Measurements from ENCODE around the gene RCAN2. TPM values are rescaled to one million over a fixed set of nuclear protein-coding genes. Genes with fewer than 3 reads are reported as not detected.
A peak's percentile ranks its signal among the peaks of the same experiment; 100 is the strongest.
"Not testable (repeated sequence)": the region's sequence is repeated elsewhere in the genome, so short reads cannot be mapped to it uniquely, and the experiment has no call there.

Gene RCAN2
- total RNA-seq, 1 donor from 2014 or later: 3.6 TPM

DNA sequence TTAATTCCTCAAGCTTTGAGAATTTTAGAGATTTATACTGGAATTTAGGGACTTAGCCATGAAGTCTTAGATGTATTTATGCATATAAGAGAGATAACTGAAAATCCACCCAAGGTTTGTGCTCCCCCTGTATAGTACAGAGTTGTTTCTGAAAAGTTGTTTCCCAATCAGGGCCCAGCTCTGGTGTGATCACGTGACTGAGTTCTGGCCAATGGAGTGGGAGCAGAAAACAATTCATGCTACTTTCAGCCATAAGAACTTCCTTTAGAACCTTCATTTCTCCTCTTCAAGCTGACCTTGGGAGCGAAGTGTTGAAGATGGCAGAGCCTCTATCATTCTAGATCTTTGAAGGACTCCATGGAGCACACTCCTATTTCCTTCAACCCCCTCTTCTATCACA is 151.0 kb downstream of the RCAN2 start:
- DNase-seq (ENCODE audit: low read depth, low spot score): no peak
- H3K4me3 Mint-ChIP-seq: no peak overlapping the region
- no peak overlapping the region for H3K27ac Mint-ChIP-seq (ENCODE audit: unreplicated experiment)
- H3K9me3 Mint-ChIP-seq: peaks cover 3% of the 10 kb centered on the region
- no peaks in the 10 kb centered on the region for H3K27me3 Mint-ChIP-seq (ENCODE audit: low read depth)
- TF ChIP-seq, protein P1, sequence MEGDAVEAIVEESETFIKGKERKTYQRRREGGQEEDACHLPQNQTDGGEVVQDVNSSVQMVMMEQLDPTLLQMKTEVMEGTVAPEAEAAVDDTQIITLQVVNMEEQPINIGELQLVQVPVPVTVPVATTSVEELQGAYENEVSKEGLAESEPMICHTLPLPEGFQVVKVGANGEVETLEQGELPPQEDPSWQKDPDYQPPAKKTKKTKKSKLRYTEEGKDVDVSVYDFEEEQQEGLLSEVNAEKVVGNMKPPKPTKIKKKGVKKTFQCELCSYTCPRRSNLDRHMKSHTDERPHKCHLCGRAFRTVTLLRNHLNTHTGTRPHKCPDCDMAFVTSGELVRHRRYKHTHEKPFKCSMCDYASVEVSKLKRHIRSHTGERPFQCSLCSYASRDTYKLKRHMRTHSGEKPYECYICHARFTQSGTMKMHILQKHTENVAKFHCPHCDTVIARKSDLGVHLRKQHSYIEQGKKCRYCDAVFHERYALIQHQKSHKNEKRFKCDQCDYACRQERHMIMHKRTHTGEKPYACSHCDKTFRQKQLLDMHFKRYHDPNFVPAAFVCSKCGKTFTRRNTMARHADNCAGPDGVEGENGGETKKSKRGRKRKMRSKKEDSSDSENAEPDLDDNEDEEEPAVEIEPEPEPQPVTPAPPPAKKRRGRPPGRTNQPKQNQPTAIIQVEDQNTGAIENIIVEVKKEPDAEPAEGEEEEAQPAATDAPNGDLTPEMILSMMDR (conservative IDR thresholded peaks at IDR 0.05): no peak
- no peaks in the 10 kb centered on the region for H3K4me1 Mint-ChIP-seq
- no peaks in the 10 kb centered on the region for H3K36me3 Mint-ChIP-seq (ENCODE audit: low read depth)

DNA sequence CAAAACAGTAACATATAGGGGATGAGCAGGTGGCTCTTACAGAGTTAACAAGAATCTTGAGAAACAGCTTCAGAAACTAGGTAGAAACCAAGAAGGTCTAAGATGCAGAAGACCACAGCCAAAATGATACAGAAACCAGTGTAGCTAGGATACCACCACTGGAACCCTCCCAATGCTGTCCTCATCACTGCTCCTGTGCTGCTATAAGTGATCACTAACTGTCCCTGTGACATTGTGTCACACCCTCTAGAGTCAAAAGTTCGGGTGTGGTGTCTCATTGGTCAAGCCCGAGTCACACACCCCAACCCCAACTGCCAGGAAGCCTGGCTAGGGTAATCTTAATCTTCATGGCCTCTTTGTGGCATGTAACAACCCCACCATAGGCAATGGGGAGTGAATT is 153.1 kb downstream of the RCAN2 start:
- Mint-ChIP-seq H3K4me1 (no peaks in the 10 kb centered on the region), H3K4me3 (no peak overlapping the region), H3K36me3 (ENCODE audit: low read depth) (no peaks in the 10 kb centered on the region), H3K9me3 (no peaks in the 10 kb centered on the region), H3K27ac (ENCODE audit: unreplicated experiment) (no peak overlapping the region), H3K27me3 (ENCODE audit: low read depth) (no peaks in the 10 kb centered on the region)
- TF ChIP-seq, protein P1 (conservative IDR thresholded peaks at IDR 0.05): no peak
- no peak for DNase-seq (ENCODE audit: low read depth, low spot score)

- H3K9me3 Mint-ChIP-seq: no peaks in the 10 kb centered on the region
- no peak overlapping the region for H3K4me3 Mint-ChIP-seq
- no peak for DNase-seq (ENCODE audit: low read depth, low spot score)
- H3K36me3 Mint-ChIP-seq (ENCODE audit: low read depth): no peaks in the 10 kb centered on the region
- H3K27me3 Mint-ChIP-seq (ENCODE audit: low read depth): no peaks in the 10 kb centered on the region
- TF ChIP-seq, protein P1 (conservative IDR thresholded peaks at IDR 0.05): no peak
- H3K27ac Mint-ChIP-seq (ENCODE audit: unreplicated experiment): peak overlapping the region; percentile 51
- no peaks in the 10 kb centered on the region for H3K4me1 Mint-ChIP-seq
These were observed 156.8 kb downstream of the RCAN2 start for GRCh38 chr6:46334442-46334841.

GRCh38 chr6:46333481-46333880 is 157.8 kb downstream of the RCAN2 start:
- H3K4me3 Mint-ChIP-seq: no peak overlapping the region
- TF ChIP-seq, protein P1 (conservative IDR thresholded peaks at IDR 0.05): no peak
- no peaks in the 10 kb centered on the region for H3K9me3 Mint-ChIP-seq
- H3K4me1 Mint-ChIP-seq: no peaks in the 10 kb centered on the region
- no peaks in the 10 kb centered on the region for H3K36me3 Mint-ChIP-seq (ENCODE audit: low read depth)
- H3K27ac Mint-ChIP-seq (ENCODE audit: unreplicated experiment): no peak overlapping the region
- H3K27me3 Mint-ChIP-seq (ENCODE audit: low read depth): no peaks in the 10 kb centered on the region
- no peak for DNase-seq (ENCODE audit: low read depth, low spot score)

DNA sequence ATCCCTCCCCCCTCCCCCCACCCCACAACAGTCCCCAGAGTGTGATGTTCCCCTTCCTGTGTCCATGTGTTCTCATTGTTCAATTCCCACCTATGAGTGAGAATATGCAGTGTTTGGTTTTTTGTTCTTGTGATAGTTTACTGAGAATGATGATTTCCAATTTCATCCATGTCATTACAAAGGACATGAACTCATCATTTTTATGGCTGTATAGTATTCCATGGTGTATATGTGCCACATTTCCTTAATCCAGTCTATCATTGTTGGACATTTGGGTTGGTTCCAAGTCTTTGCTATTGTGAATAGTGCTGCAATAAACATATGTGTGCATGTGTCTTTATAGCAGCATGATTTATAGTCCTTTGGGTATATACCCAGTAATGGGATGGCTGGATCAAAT is 158.8 kb downstream of the RCAN2 start:
- H3K9me3 Mint-ChIP-seq; H3K4me1 Mint-ChIP-seq; DNase-seq (ENCODE audit: low read depth, low spot score); H3K4me3 Mint-ChIP-seq; H3K36me3 Mint-ChIP-seq (ENCODE audit: low read depth); H3K27ac Mint-ChIP-seq (ENCODE audit: unreplicated experiment); H3K27me3 Mint-ChIP-seq (ENCODE audit: low read depth): not testable (repeated sequence)

DNA sequence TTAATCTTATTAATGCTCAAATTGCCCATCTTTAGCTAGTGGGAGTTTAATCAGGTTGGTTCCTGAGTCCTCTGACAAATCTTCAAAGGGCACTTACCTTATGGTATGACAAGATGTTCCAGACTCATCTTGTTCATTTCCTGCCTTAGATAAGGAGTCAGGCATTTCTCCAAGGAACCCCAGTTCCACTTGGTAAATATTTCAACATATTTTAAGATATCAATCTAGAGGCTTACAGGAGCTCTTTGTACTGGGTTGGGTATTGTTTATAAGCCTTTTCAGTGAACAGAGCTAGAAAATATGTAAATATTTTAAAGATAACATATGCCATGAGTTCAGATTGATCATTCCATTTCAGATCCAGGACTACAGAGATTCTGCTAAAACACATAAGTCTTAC is 159.8 kb downstream of the RCAN2 start:
- no peak overlapping the region for H3K4me3 Mint-ChIP-seq
- H3K27ac Mint-ChIP-seq (ENCODE audit: unreplicated experiment): no peak overlapping the region
- no peaks in the 10 kb centered on the region for H3K36me3 Mint-ChIP-seq (ENCODE audit: low read depth)
- TF ChIP-seq, protein P1 (conservative IDR thresholded peaks at IDR 0.05): no peak
- H3K4me1 Mint-ChIP-seq: no peaks in the 10 kb centered on the region
- DNase-seq (ENCODE audit: low read depth, low spot score): no peak
- peaks cover 3% of the 10 kb centered on the region for H3K27me3 Mint-ChIP-seq (ENCODE audit: low read depth)
- no peaks in the 10 kb centered on the region for H3K9me3 Mint-ChIP-seq
